ENCODE data around the gene PLSCR5.

Gene PLSCR5

GRCh38 chr3:146605106-146605505 lies at the start of gene PLSCR5:
Gene PLSCR5, minus strand, starts transcription at chr3:146605346. Its CDS starts 134 bp downstream, at chr3:146605212.
- no peak for DNase-seq

- no peak for DNase-seq
Measured at GRCh38 chr3:146653978-146654377, 48.8 kb upstream of the PLSCR5 start.

GRCh38 chr3:146650691-146651442 lies 45.7 kb upstream of the PLSCR5 start:
- no peak for DNase-seq

- no peak for DNase-seq
Measured at GRCh38 chr3:146646261-146646660, 41.1 kb upstream of the PLSCR5 start.

GRCh38 chr3:146640955-146641867 lies 36.1 kb upstream of the PLSCR5 start:
- DNase-seq: peak; percentile 9

GRCh38 chr3:146640361-146640760 lies 35.2 kb upstream of the PLSCR5 start:
- DNase-seq: no peak

- no peak for DNase-seq
Measured at GRCh38 chr3:146638718-146639117, 33.6 kb upstream of the PLSCR5 start.

GRCh38 chr3:146637871-146638270 lies 32.7 kb upstream of the PLSCR5 start:
- no peak for DNase-seq

GRCh38 chr3:146636881-146637280 lies 31.7 kb upstream of the PLSCR5 start:
- no peak for DNase-seq

- no peak for DNase-seq
Measured at GRCh38 chr3:146634346-146634745, 29.2 kb upstream of the PLSCR5 start.

GRCh38 chr3:146628671-146629070 lies 23.5 kb upstream of the PLSCR5 start:
- DNase-seq: no peak

- no peak for DNase-seq
Measured at GRCh38 chr3:146626403-146627122, 21.4 kb upstream of the PLSCR5 start.

- no peak for DNase-seq
Measured at GRCh38 chr3:146625186-146625775, 20.1 kb upstream of the PLSCR5 start.

GRCh38 chr3:146621723-146622122 lies 16.6 kb upstream of the PLSCR5 start:
- no peak for DNase-seq

- no peak for DNase-seq
Measured at GRCh38 chr3:146612015-146612414, 6.9 kb upstream of the PLSCR5 start.

- no peak for DNase-seq
Measured at GRCh38 chr3:146611096-146611495, 6.0 kb upstream of the PLSCR5 start.

GRCh38 chr3:146598535-146598934 lies 6.6 kb downstream of the PLSCR5 start:
- no peak for DNase-seq

- DNase-seq: no peak
Measured at GRCh38 chr3:146594843-146595482, 10.2 kb downstream of the PLSCR5 start.

GRCh38 chr3:146593776-146594175 lies 11.4 kb downstream of the PLSCR5 start:
- DNase-seq: no peak

- peak; percentile 7 for DNase-seq
Measured at GRCh38 chr3:146590521-146590920, 14.6 kb downstream of the PLSCR5 start.

GRCh38 chr3:146589899-146590508 lies 15.1 kb downstream of the PLSCR5 start:
- DNase-seq: peak; percentile 43

GRCh38 chr3:146585156-146585555 lies 20.0 kb downstream of the PLSCR5 start:
- DNase-seq: no peak
